ENCODE measurements around the gene ZNF593. TPM values are rescaled to one million over a fixed set of nuclear protein-coding genes. Genes with fewer than 3 reads are reported as not detected.

ZNF593 gene
- total and polyA plus RNA-seq, 2 of the 13 experiments (the other 11 are each of a cell fraction or from before 2014, with no cell fraction given) = 37.3 to 55.8 TPM

DNA sequence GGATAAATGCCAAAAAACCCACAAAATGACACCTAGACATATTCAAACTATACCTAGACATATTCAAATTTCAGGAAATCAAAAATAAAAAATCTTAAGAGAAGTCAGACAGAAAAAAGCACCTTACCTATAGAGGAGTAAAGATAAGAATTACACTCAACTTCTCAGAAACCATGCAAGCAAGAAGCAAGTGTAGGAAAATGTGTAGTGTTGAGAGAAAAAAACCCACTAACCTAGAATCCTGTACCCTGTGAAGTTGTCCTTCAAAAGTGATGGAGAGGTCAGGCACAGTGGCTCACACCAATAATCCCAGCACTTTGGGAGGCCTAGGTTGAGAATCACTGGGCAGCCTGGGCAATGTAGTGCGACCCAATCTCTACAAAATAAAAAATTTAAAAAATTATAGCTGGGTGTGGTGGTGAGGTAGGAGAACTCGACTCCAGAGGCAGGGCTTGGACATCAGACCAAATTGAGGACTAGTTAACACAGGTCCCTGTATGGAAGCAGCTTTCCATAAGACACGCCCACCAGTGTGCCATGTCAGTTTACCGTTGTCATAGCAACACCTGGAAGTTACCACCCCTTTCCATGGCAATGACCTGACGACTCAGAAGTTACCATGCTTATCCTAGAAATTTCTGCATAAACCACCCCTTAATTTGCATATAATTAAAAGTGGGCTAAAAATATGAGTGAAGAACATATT lies 37.4 kb upstream of the ZNF593 start (continued):
- TF ChIP-seq, protein P1, sequence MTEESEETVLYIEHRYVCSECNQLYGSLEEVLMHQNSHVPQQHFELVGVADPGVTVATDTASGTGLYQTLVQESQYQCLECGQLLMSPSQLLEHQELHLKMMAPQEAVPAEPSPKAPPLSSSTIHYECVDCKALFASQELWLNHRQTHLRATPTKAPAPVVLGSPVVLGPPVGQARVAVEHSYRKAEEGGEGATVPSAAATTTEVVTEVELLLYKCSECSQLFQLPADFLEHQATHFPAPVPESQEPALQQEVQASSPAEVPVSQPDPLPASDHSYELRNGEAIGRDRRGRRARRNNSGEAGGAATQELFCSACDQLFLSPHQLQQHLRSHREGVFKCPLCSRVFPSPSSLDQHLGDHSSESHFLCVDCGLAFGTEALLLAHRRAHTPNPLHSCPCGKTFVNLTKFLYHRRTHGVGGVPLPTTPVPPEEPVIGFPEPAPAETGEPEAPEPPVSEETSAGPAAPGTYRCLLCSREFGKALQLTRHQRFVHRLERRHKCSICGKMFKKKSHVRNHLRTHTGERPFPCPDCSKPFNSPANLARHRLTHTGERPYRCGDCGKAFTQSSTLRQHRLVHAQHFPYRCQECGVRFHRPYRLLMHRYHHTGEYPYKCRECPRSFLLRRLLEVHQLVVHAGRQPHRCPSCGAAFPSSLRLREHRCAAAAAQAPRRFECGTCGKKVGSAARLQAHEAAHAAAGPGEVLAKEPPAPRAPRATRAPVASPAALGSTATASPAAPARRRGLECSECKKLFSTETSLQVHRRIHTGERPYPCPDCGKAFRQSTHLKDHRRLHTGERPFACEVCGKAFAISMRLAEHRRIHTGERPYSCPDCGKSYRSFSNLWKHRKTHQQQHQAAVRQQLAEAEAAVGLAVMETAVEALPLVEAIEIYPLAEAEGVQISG (CRISPR knock-in tag; IDR thresholded peaks at IDR 0.05) = no peak

DNA sequence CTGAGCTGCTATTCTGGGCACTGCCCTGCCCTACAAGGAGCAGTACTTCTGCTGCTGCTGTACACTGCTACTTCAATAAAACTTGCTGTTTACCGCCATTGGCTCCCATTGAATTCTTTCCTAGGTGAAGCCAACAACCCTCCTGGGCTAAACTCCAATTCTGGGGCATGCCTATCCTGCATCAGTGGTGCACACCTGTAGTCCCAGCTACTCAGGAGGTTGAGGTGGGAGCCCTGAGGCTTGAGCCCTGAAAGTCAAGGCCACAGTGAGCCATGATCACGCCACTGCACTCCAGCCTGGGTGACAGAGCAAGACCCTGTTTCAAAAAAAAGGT lies 36.9 kb upstream of the ZNF593 start:
- Histone ChIP-seq H3K9ac (ENCODE audit: insufficient read depth, low read depth, low read length) (no peak overlapping the region), H3K36me3 (replicated peaks in 1 of 2; ENCODE audit: control insufficient read depth in 1 of 2, insufficient read depth in 2 of 2, low read length in 2 of 2) (no peaks in the 10 kb centered on the region), H3K4me2 (ENCODE audit: low read depth, low read length) (no peak overlapping the region), H3K4me1 (ENCODE audit: insufficient read depth, low read length) (0 out of 2 replicates have a peak, but pooled peaks cover 10% of the 10 kb centered on the region), H3K9me3 (ENCODE audit: low read length) (no peaks in the 10 kb centered on the region), H3K27ac (ENCODE audit: extremely low read length, insufficient read depth, low read length) (no peak overlapping the region), H3K27me3 (ENCODE audit: control insufficient read depth in 1 of 2, insufficient read depth in 2 of 2, low read length in 2 of 2) (no peaks in the 10 kb centered on the region), H4K20me1 (ENCODE audit: insufficient read depth, low read length) (no peaks in the 10 kb centered on the region), H3K4me3 (replicated peaks in 1 of 3; ENCODE audit: insufficient read depth in 1 of 3, low read depth in 2 of 3, low read length in 3 of 3) (no peak overlapping the region), H2AFZ (ENCODE audit: low read length) (no peak overlapping the region), H3K79me2 (ENCODE audit: insufficient read depth, low read length) (no peaks in the 10 kb centered on the region)
- in situ Hi-C loops (cut with HindIII; ENCODE audit: extremely low pct_ligation_motif_present, low pct_unique_long_range_greater_than_20kb) (no loop called here), intact Hi-C loops (cut with micrococcal nuclease; ENCODE audit: unreplicated experiment) (no loop called here)
- ChIA-PET POLR2A (no interaction called here), CTCF (ENCODE audit: low intra/inter-chr PET ratio, low total read pairs) (no interaction called here)
- ATAC-seq (no peak), DNase-seq (ENCODE audit: low spot score) (no peak), FAIRE-seq (no peak)
- no TSS peak for BruUV-seq (replicated peaks)
- 60% methylated on average over 2 of the region's 2 CpGs for WGBS (ENCODE audit: low lambda C conversion rate)
- no peak for TF ChIP-seq NFRKB (IDR thresholded peaks at IDR 0.05)
- TF ChIP-seq ZFYVE20 (CRISPR knock-in tag; IDR thresholded peaks at IDR 0.05; ENCODE audit: borderline replicate concordance, low read depth) = no peak
- TF ChIP-seq, protein P2, sequence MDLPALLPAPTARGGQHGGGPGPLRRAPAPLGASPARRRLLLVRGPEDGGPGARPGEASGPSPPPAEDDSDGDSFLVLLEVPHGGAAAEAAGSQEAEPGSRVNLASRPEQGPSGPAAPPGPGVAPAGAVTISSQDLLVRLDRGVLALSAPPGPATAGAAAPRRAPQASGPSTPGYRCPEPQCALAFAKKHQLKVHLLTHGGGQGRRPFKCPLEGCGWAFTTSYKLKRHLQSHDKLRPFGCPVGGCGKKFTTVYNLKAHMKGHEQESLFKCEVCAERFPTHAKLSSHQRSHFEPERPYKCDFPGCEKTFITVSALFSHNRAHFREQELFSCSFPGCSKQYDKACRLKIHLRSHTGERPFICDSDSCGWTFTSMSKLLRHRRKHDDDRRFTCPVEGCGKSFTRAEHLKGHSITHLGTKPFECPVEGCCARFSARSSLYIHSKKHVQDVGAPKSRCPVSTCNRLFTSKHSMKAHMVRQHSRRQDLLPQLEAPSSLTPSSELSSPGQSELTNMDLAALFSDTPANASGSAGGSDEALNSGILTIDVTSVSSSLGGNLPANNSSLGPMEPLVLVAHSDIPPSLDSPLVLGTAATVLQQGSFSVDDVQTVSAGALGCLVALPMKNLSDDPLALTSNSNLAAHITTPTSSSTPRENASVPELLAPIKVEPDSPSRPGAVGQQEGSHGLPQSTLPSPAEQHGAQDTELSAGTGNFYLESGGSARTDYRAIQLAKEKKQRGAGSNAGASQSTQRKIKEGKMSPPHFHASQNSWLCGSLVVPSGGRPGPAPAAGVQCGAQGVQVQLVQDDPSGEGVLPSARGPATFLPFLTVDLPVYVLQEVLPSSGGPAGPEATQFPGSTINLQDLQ (CRISPR knock-in tag; IDR thresholded peaks at IDR 0.05) = no peak
- TF ChIP-seq ZNF567 (CRISPR knock-in tag; IDR thresholded peaks at IDR 0.05; ENCODE audit: borderline replicate concordance) = no peak
- no peak for TF ChIP-seq SP5 (CRISPR knock-in tag; IDR thresholded peaks at IDR 0.05; ENCODE audit: borderline replicate concordance, low read depth)
- no peak for TF ChIP-seq SNAPC2 (CRISPR knock-in tag; IDR thresholded peaks at IDR 0.05)
- TF ChIP-seq U2AF2 (IDR thresholded peaks at IDR 0.05; ENCODE audit: low read depth, low read length) = no peak
- TF ChIP-seq KLF12 (CRISPR knock-in tag; IDR thresholded peaks at IDR 0.05; ENCODE audit: borderline replicate concordance) = no peak
- TF ChIP-seq, protein P3, sequence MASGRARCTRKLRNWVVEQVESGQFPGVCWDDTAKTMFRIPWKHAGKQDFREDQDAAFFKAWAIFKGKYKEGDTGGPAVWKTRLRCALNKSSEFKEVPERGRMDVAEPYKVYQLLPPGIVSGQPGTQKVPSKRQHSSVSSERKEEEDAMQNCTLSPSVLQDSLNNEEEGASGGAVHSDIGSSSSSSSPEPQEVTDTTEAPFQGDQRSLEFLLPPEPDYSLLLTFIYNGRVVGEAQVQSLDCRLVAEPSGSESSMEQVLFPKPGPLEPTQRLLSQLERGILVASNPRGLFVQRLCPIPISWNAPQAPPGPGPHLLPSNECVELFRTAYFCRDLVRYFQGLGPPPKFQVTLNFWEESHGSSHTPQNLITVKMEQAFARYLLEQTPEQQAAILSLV (CRISPR knock-in tag; IDR thresholded peaks at IDR 0.05; ENCODE audit: borderline replicate concordance) = no peak
- TF ChIP-seq U2AF1 (optimal IDR thresholded peaks at IDR 0.05; ENCODE audit: low read depth, low read length) = no peak
- TF ChIP-seq HCFC1 (IDR thresholded peaks at IDR 0.05; ENCODE audit: low read depth, low read length) = no peak
- TF ChIP-seq, protein P4, sequence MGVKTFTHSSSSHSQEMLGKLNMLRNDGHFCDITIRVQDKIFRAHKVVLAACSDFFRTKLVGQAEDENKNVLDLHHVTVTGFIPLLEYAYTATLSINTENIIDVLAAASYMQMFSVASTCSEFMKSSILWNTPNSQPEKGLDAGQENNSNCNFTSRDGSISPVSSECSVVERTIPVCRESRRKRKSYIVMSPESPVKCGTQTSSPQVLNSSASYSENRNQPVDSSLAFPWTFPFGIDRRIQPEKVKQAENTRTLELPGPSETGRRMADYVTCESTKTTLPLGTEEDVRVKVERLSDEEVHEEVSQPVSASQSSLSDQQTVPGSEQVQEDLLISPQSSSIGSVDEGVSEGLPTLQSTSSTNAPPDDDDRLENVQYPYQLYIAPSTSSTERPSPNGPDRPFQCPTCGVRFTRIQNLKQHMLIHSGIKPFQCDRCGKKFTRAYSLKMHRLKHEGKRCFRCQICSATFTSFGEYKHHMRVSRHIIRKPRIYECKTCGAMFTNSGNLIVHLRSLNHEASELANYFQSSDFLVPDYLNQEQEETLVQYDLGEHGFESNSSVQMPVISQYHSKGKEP (CRISPR knock-in tag; IDR thresholded peaks at IDR 0.05) = no peak
- no peak for TF ChIP-seq ZNF431 (CRISPR knock-in tag; IDR thresholded peaks at IDR 0.05; ENCODE audit: borderline replicate concordance, low read depth)
